HG03064 (cell line): ENCODE data around the gene EIF2B2.
A peak's percentile ranks its signal among the peaks of the same experiment; 100 is the strongest.

Experiments
- ATAC-seq: cut with Tn5 transposase; IDR thresholded peaks from one replicate; pipeline ENCODE4 v1.9.1; 2021; ENCODE audit warnings: low read depth; ENCODE audit not compliant: unreplicated experiment

Gene EIF2B2

GRCh38 chr14:75002392-75003249 lies at the start of gene EIF2B2:
Gene EIF2B2 (plus strand): TSS chr14:75002921. CDS start chr14:75002991, 70 bp downstream.
- ATAC-seq: peak; percentile 99

- no peak for ATAC-seq
Observed at GRCh38 chr14:74953686-74954085, 49.0 kb upstream of the EIF2B2 start.

- no peak for ATAC-seq
Observed at GRCh38 chr14:74954232-74954946, 48.3 kb upstream of the EIF2B2 start.

- ATAC-seq: no peak
Observed at GRCh38 chr14:74954947-74955228, 47.8 kb upstream of the EIF2B2 start.

GRCh38 chr14:74955229-74956026 lies 47.3 kb upstream of the EIF2B2 start, which contains the start of gene PGF:
Gene PGF (minus strand): TSS chr14:74955597. CDS start chr14:74955242, 355 bp downstream.
- ATAC-seq: no peak

GRCh38 chr14:74956027-74956279 lies 46.8 kb upstream of the EIF2B2 start:
- no peak for ATAC-seq

- no peak for ATAC-seq
Observed at GRCh38 chr14:74956280-74957072, 46.2 kb upstream of the EIF2B2 start.

- ATAC-seq: no peak
Observed at GRCh38 chr14:74959596-74960180, 43.0 kb upstream of the EIF2B2 start.

- ATAC-seq: no peak
Observed at GRCh38 chr14:74960736-74961135, 42.0 kb upstream of the EIF2B2 start.

- ATAC-seq: no peak
Observed at GRCh38 chr14:74961238-74961911, 41.3 kb upstream of the EIF2B2 start.

GRCh38 chr14:74962046-74962445 lies 40.7 kb upstream of the EIF2B2 start:
- no peak for ATAC-seq

- ATAC-seq: no peak
Observed at GRCh38 chr14:74962493-74962892, 40.2 kb upstream of the EIF2B2 start.

GRCh38 chr14:74963178-74963704 lies 39.5 kb upstream of the EIF2B2 start:
- ATAC-seq: no peak

GRCh38 chr14:74963705-74964271 lies 38.9 kb upstream of the EIF2B2 start:
- ATAC-seq: no peak

GRCh38 chr14:74964787-74965485 lies 37.8 kb upstream of the EIF2B2 start:
- no peak for ATAC-seq

GRCh38 chr14:74965486-74966153 lies 37.1 kb upstream of the EIF2B2 start:
- ATAC-seq: no peak

- ATAC-seq: no peak
Observed at GRCh38 chr14:74968811-74969210, 33.9 kb upstream of the EIF2B2 start.
